ENCODE measurements around the gene DIAPH2. TPM values are rescaled to one million over a fixed set of nuclear protein-coding genes. Genes with fewer than 3 reads are reported as not detected.
"Not testable (repeated sequence)": the region's sequence is repeated elsewhere in the genome, so short reads cannot be mapped to it uniquely, and the experiment has no call there.

Gene DIAPH2
- total RNA-seq, 1 experiment from 2014 or later: 10.9 TPM

GRCh38 chrX:96713303-96713702 is 28.7 kb downstream of the DIAPH2 start:
- ChIA-PET POLR2A (no interaction called here), RAD21 (ENCODE audit: low non-redundant PET in 1 of 2, low total read pairs in 2 of 2, uncharacterized antibody in 2 of 2, unreplicated experiment in 2 of 2) (no interaction called here), CTCF (no interaction called here)
- DNase-seq (ENCODE audit: low read depth, low spot score) (no peak), ATAC-seq (no peak)
- no peak overlapping the region for H3K4me2 ChIP-seq (ENCODE audit: low read length)
- BruUV-seq (replicated peaks): no TSS peak
- no peak overlapping the region for H3K4me3 ChIP-seq (replicated peaks in 1 of 2; ENCODE audit: low read depth in 1 of 2, low read length in 2 of 2)
- no peaks in the 10 kb centered on the region for H3K4me1 ChIP-seq (ENCODE audit: control insufficient read depth in 1 of 2, insufficient read depth in 2 of 2, low read length in 2 of 2)
- H3K9ac ChIP-seq (ENCODE audit: low read length): no peak overlapping the region
- H3K27me3 ChIP-seq (ENCODE audit: insufficient read depth, low read length): no peaks in the 10 kb centered on the region
- H3K9me2 ChIP-seq (ENCODE audit: insufficient read depth): no peaks in the 10 kb centered on the region
- no peak overlapping the region for H3K27ac ChIP-seq (ENCODE audit: low read depth, low read length)
- H3K79me2 ChIP-seq (ENCODE audit: insufficient read depth, low read length): peaks cover 9% of the 10 kb centered on the region; the same call in 1 of the 2 replicates
- TF ChIP-seq EZH2phosphoT487 (IDR thresholded peaks at IDR 0.05; ENCODE audit: borderline replicate concordance) (no peak), RAD21 (IDR thresholded peaks at IDR 0.05; ENCODE audit: low read depth) (no peak), FOSL1 (IDR thresholded peaks at IDR 0.05; ENCODE audit: low read depth) (no peak), MAX (IDR thresholded peaks at IDR 0.05) (no peak)
- H2AFZ ChIP-seq (ENCODE audit: low read depth, low read length, poor library complexity, severe bottlenecking): no peak overlapping the region
- H4K20me1 ChIP-seq (ENCODE audit: insufficient read depth): no peaks in the 10 kb centered on the region
- no peaks in the 10 kb centered on the region for H3K9me3 ChIP-seq (ENCODE audit: control insufficient read depth in 1 of 2, insufficient read depth in 1 of 2, low read depth in 1 of 2, low read length in 2 of 2)
- intact Hi-C loops (cut with micrococcal nuclease): no loop called here
- H3K36me3 ChIP-seq (ENCODE audit: control insufficient read depth in 1 of 2, insufficient read depth in 2 of 2, low read length in 2 of 2): no peaks in the 10 kb centered on the region

- H3K4me3 ChIP-seq (replicated peaks in 1 of 2; ENCODE audit: low read depth in 1 of 2, low read length in 2 of 2); CTCF ChIA-PET; H3K4me1 ChIP-seq (ENCODE audit: control insufficient read depth in 1 of 2, insufficient read depth in 2 of 2, low read length in 2 of 2); H3K9me3 ChIP-seq (ENCODE audit: control insufficient read depth in 1 of 2, insufficient read depth in 1 of 2, low read depth in 1 of 2, low read length in 2 of 2); H2AFZ ChIP-seq (ENCODE audit: low read depth, low read length, poor library complexity, severe bottlenecking); H3K4me2 ChIP-seq (ENCODE audit: low read length); H4K20me1 ChIP-seq (ENCODE audit: insufficient read depth); RAD21 ChIA-PET (ENCODE audit: low non-redundant PET in 1 of 2, low total read pairs in 2 of 2, uncharacterized antibody in 2 of 2, unreplicated experiment in 2 of 2); ATAC-seq; H3K36me3 ChIP-seq (ENCODE audit: control insufficient read depth in 1 of 2, insufficient read depth in 2 of 2, low read length in 2 of 2); H3K27ac ChIP-seq (ENCODE audit: low read depth, low read length); intact Hi-C loops (cut with micrococcal nuclease); POLR2A ChIA-PET; H3K79me2 ChIP-seq (ENCODE audit: insufficient read depth, low read length); H3K9ac ChIP-seq (ENCODE audit: low read length); H3K27me3 ChIP-seq (ENCODE audit: insufficient read depth, low read length); DNase-seq (ENCODE audit: low read depth, low spot score); H3K9me2 ChIP-seq (ENCODE audit: insufficient read depth); BruUV-seq (replicated peaks): not testable (repeated sequence)
Measured at GRCh38 chrX:96714393-96714792, 29.8 kb downstream of the DIAPH2 start.

All from HCT116 (cell line).